H1 (cell line): ENCODE data around the gene JUP. TPM values are rescaled to one million over a fixed set of nuclear protein-coding genes. Genes with fewer than 3 reads are reported as not detected.

Experiments used
- CTCF ChIA-PET: fragments of 300-600 bp; sonication (Branson Sonifier 250); formaldehyde crosslinking; loops from one replicate; lab custom pipeline; 2021; ENCODE audit not compliant: partially characterized antibody; lab: Charles Lee
- POLR2A ChIA-PET: fragments of 300-600 bp; sonication (Branson Sonifier 250); formaldehyde crosslinking; loops from one replicate; lab custom pipeline; 2021; ENCODE audit warnings: inconsistent platforms; ENCODE audit not compliant: partially characterized antibody; lab: Charles Lee
- DNase-seq, 2 experiments: peaks; one replicate each; pipeline versions ENCODE4 v3.0.0 to v3.0.0-alpha.2; 2010 to 2022; ENCODE audit warnings: low spot score in 2 of 2, low read depth in 1 of 2, mixed read lengths in 1 of 2
- FAIRE-seq: peaks from 2 replicates; lab custom pipeline; 2011; peaks lifted over from hg19 to GRCh38; lab: Jason Lieb, UNC
- H2AFZ ChIP-seq: 2 replicates; pipeline ENCODE4 v1.8.1; 2012; ENCODE audit warnings: low read length, inconsistent platforms
- H2AK5ac ChIP-seq: 2 replicates; pipeline ENCODE4 v1.6.1; 2013; ENCODE audit warnings: low read depth, low read length
- H2BK120ac ChIP-seq: replicated peaks from 2 replicates; pipeline ENCODE3; 2013; ENCODE audit warnings: low read depth, low read length, inconsistent platforms
- H2BK12ac ChIP-seq: 2 replicates; pipeline ENCODE4 v1.6.1; 2013; ENCODE audit warnings: low read depth, low read length
- H2BK15ac ChIP-seq: 2 replicates; pipeline ENCODE4 v1.6.1; 2013; ENCODE audit warnings: low read length
- H2BK20ac ChIP-seq: 2 replicates; pipeline ENCODE4 v1.6.1; 2013; ENCODE audit warnings: low read length
- H2BK5ac ChIP-seq: 2 replicates; pipeline ENCODE4 v1.6.1; 2013; ENCODE audit warnings: low read depth, low read length
- H3K14ac ChIP-seq: 2 replicates; pipeline ENCODE4 v1.6.1; 2013; ENCODE audit warnings: inconsistent platforms; ENCODE audit not compliant: insufficient read length
- H3K18ac ChIP-seq: 2 replicates; pipeline ENCODE4 v1.6.1; 2013; ENCODE audit warnings: low read length; ENCODE audit errors: extremely low read depth
- H3K23ac ChIP-seq: 2 replicates; pipeline ENCODE4 v1.6.1; 2013; ENCODE audit warnings: inconsistent platforms; ENCODE audit not compliant: insufficient read length
- H3K23me2 ChIP-seq: 2 replicates; pipeline ENCODE4 v1.6.1; 2013; ENCODE audit warnings: low read depth, low read length
- H3K27ac ChIP-seq: 2 replicates; pipeline ENCODE4 v1.6.1; 2011; ENCODE audit warnings: low read depth, low read length, inconsistent platforms
- H3K27me3 ChIP-seq, 4 experiments: replicated peaks in 1 of 4; 1 replicate in 1 of 4; 2 replicates in 3 of 4; pipeline versions ENCODE4 v1.6.1 to v1.8.1; 2011 to 2013; ENCODE audit warnings: low read length in 3 of 4, mild to moderate bottlenecking in 3 of 4, inconsistent platforms in 2 of 4, mixed read lengths in 2 of 4, moderate library complexity in 1 of 4; ENCODE audit not compliant: control insufficient read depth in 3 of 4, insufficient read depth in 3 of 4; ENCODE audit errors: extremely low read depth in 1 of 4
- H3K36me3 ChIP-seq, 4 experiments: 2 replicates each; pipeline versions ENCODE4 v1.6.1 to v1.8.1; 2011 to 2013; ENCODE audit warnings: mild to moderate bottlenecking in 4 of 4, low read length in 3 of 4, moderate library complexity in 2 of 4, control low read depth in 1 of 4, inconsistent platforms in 1 of 4; ENCODE audit not compliant: insufficient read depth in 4 of 4, control insufficient read depth in 2 of 4
- H3K4ac ChIP-seq: replicated peaks from 2 replicates; pipeline ENCODE3; 2013; ENCODE audit warnings: low read length, low read depth, mixed read lengths, inconsistent platforms; ENCODE audit not compliant: insufficient read length
- H3K4me1 ChIP-seq, 4 experiments: replicated peaks in 1 of 4; 1 replicate in 1 of 4; 2 replicates in 3 of 4; pipeline versions ENCODE4 v1.6.1 to v1.8.1; 2011 to 2013; ENCODE audit warnings: low read length in 3 of 4, inconsistent platforms in 2 of 4, mixed read lengths in 1 of 4; ENCODE audit not compliant: insufficient read depth in 4 of 4, control insufficient read depth in 3 of 4
- H3K4me2 ChIP-seq, 2 experiments: 2 replicates each; pipeline versions ENCODE4 v1.6.1 to v1.8.1; 2011 to 2013; ENCODE audit warnings: low read depth in 2 of 2, low read length in 2 of 2, control low read depth in 1 of 2, inconsistent platforms in 1 of 2, mild to moderate bottlenecking in 1 of 2; ENCODE audit not compliant: insufficient read depth in 1 of 2
- H3K4me3 ChIP-seq, 4 experiments: fragments of 200-600, 300-600 bp in 1 of 4; sonication (generic), shearing (Covaris generic), sonication (Bioruptor Twin) in 1 of 4; 2 replicates each; pipeline versions ENCODE4 v1.5.1 to v1.8.1; 2011 to 2016; ENCODE audit warnings: low read length in 4 of 4, low read depth in 3 of 4, control low read depth in 2 of 4, inconsistent platforms in 2 of 4, mild to moderate bottlenecking in 2 of 4, mixed read lengths in 1 of 4, moderate library complexity in 1 of 4; ENCODE audit not compliant: insufficient read depth in 2 of 4; ENCODE audit errors: extremely low read depth in 1 of 4
- H3K56ac ChIP-seq: replicated peaks from 2 replicates; pipeline ENCODE3; 2013; ENCODE audit warnings: low read depth, mild to moderate bottlenecking, mixed read lengths, low read length, inconsistent platforms; ENCODE audit not compliant: insufficient read length
- H3K79me1 ChIP-seq: 2 replicates; pipeline ENCODE4 v1.6.1; 2013; ENCODE audit warnings: low read depth, low read length, control low read depth
- H3K79me2 ChIP-seq, 2 experiments: 2 replicates each; pipeline versions ENCODE4 v1.6.1 to v1.8.1; 2012 to 2013; ENCODE audit warnings: low read length in 2 of 2, mild to moderate bottlenecking in 2 of 2, inconsistent platforms in 1 of 2; ENCODE audit not compliant: insufficient read depth in 2 of 2, control insufficient read depth in 1 of 2
- H3K9ac ChIP-seq, 4 experiments: replicated peaks in 1 of 4; 1 replicate in 1 of 4; 2 replicates in 3 of 4; pipeline versions ENCODE4 v1.6.1 to v1.8.1; 2011 to 2013; ENCODE audit warnings: low read depth in 3 of 4, low read length in 3 of 4, control low read depth in 2 of 4, mild to moderate bottlenecking in 2 of 4, moderate library complexity in 2 of 4, inconsistent platforms in 1 of 4; ENCODE audit errors: extremely low read depth in 1 of 4
- H3K9me3 ChIP-seq, 2 experiments: 2 replicates each; pipeline versions ENCODE4 v1.6.1 to v1.8.1; 2012 to 2013; ENCODE audit warnings: mild to moderate bottlenecking in 2 of 2, moderate library complexity in 2 of 2, control low read depth in 1 of 2, inconsistent platforms in 1 of 2, low read depth in 1 of 2, low read length in 1 of 2, mixed read lengths in 1 of 2; ENCODE audit not compliant: insufficient read depth in 2 of 2
- H4K20me1 ChIP-seq, 2 experiments: replicated peaks in 1 of 2; 2 replicates each; pipeline versions ENCODE3 to v1.8.1; 2011 to 2013; ENCODE audit warnings: inconsistent platforms in 2 of 2, low read length in 2 of 2, mild to moderate bottlenecking in 1 of 2; ENCODE audit not compliant: insufficient read depth in 2 of 2, control insufficient read depth in 1 of 2
- H4K5ac ChIP-seq: 2 replicates; pipeline ENCODE4 v1.6.1; 2013; ENCODE audit warnings: low read length, low read depth, mixed read lengths, inconsistent platforms; ENCODE audit not compliant: insufficient read length
- H4K8ac ChIP-seq: 2 replicates; pipeline ENCODE4 v1.8.0; 2013; ENCODE audit warnings: mild to moderate bottlenecking, moderate library complexity, low read length, inconsistent platforms; ENCODE audit not compliant: insufficient read depth; ENCODE audit errors: extremely low read depth
- H4K91ac ChIP-seq: replicated peaks from 2 replicates; pipeline ENCODE3; 2013; ENCODE audit warnings: low read length, mixed read lengths, inconsistent platforms; ENCODE audit not compliant: insufficient read length
- ATF3 ChIP-seq: IDR thresholded peaks from 2 replicates; pipeline ENCODE4 v1.6.1; 2011; ENCODE audit warnings: low read depth, mild to moderate bottlenecking, low read length; ENCODE audit not compliant: insufficient read depth
- BACH1 ChIP-seq: IDR thresholded peaks from 2 replicates; pipeline ENCODE4 v1.6.1; 2012; ENCODE audit warnings: low read length, improper control_type of control experiment
- CREB1 ChIP-seq: IDR thresholded peaks from 2 replicates; pipeline ENCODE4 v1.6.1; 2012; ENCODE audit warnings: inconsistent platforms
- GTF2F1 ChIP-seq: IDR thresholded peaks from 2 replicates; pipeline ENCODE4 v1.6.1; 2012; ENCODE audit warnings: low read depth, low read length, improper control_type of control experiment, borderline replicate concordance
- KDM1A ChIP-seq: fragments of 200-600, 300-600 bp; sonication (generic); IDR thresholded peaks from 2 replicates; pipeline ENCODE4 v1.7.1; 2016; ENCODE audit warnings: mild to moderate bottlenecking, low read length, borderline replicate concordance
- MAX ChIP-seq: IDR thresholded peaks from 2 replicates; pipeline ENCODE4 v1.6.1; 2012; ENCODE audit warnings: inconsistent platforms
- POLR2AphosphoS5 ChIP-seq: IDR thresholded peaks from 2 replicates; pipeline ENCODE4 v1.6.1; 2011; ENCODE audit warnings: low read depth, low read length
- RAD21 ChIP-seq, 2 experiments: IDR thresholded peaks in 1 of 2; conservative IDR thresholded peaks in 1 of 2; 2 replicates each; pipeline ENCODE4 v1.6.1; 2011; ENCODE audit warnings: low read depth in 2 of 2, low read length in 2 of 2, improper control_type of control experiment in 1 of 2, inconsistent platforms in 1 of 2, mild to moderate bottlenecking in 1 of 2, moderate library complexity in 1 of 2
- SAP30 ChIP-seq: fragments of 300-600 bp; sonication (generic); IDR thresholded peaks from 2 replicates; pipeline ENCODE4 v1.7.1; 2012; ENCODE audit warnings: low read length, moderate library complexity, mild to moderate bottlenecking, inconsistent platforms; ENCODE audit not compliant: insufficient read depth, insufficient replicate concordance
- SIX5 ChIP-seq: IDR thresholded peaks from 2 replicates; pipeline ENCODE4 v1.6.1; 2011; ENCODE audit warnings: mild to moderate bottlenecking, low read depth, low read length
- TCF12 ChIP-seq: IDR thresholded peaks from 2 replicates; pipeline ENCODE4 v1.6.1; 2011; ENCODE audit warnings: low read depth, mild to moderate bottlenecking, low read length
- WGBS, 2 experiments: shearing (Covaris generic) in 1 of 2; methylation state at CpG; one replicate each; pipeline versions ENCODE4 v1.1.6 to v1.1.7; 2013 to 2015; ENCODE audit warnings: low lambda C conversion rate in 2 of 2, mixed read lengths in 2 of 2, inconsistent platforms in 1 of 2, low coverage in 1 of 2, missing lambda C conversion rate in 1 of 2; ENCODE audit not compliant: insufficient replicate concordance in 2 of 2, insufficient coverage in 1 of 2, insufficient read length in 1 of 2; ENCODE audit errors: extremely low coverage in 1 of 2, missing lambda C conversion rate in 1 of 2; 5-methylcytosine and 5-hydroxymethylcytosine counted together
- polyA plus RNA-seq, 7 experiments: library from polyadenylated mRNA; depleted of rRNA in 3 of 7; stranded (reverse) in 5 of 7; unstranded in 2 of 7; fragments of >200 nt in 5 of 7; fragments of 200-250 nt in 2 of 7; gene quantifications; 1 replicate in 5 of 7; 2 replicates in 1 of 7; 4 replicates in 1 of 7; pipeline versions ENCODE4 v1.2.1 to v1.2.3, GENCODE V29; 2011 to 2013; ENCODE audit warnings: missing spikeins in 2 of 7, mixed read lengths in 2 of 7
- total RNA-seq: library from RNA; stranded (reverse); fragmentation: NEBNext Ultra II Directional; extraction: Animal tissue kit (Norgen Biotek cat#: 25700); gene quantifications from 2 replicates; pipeline ENCODE4 v1.2.1, GENCODE V29; 2021

Gene JUP
- total and polyA plus RNA-seq, 2 of the 8 experiments (the other 6 are each of a cell fraction or from before 2014, with no cell fraction given), result 62.8 to 102 TPM

- 100% methylated on average over 8 of the region's 9 CpGs; no CpG with 5 or more reads in 1 of the 2 experiments for WGBS, 2 experiments
- TF ChIP-seq KDM1A (no peak), SIX5 (no peak), SAP30 (no peak), BACH1 (no peak), GTF2F1 (no peak), ATF3 (no peak), TCF12 (no peak), MAX (no peak), RAD21 (IDR thresholded peaks at IDR 0.05 in 1 of 2, conservative IDR thresholded peaks at IDR 0.05 in 1 of 2; ENCODE audit: low read depth in 2 of 2, low read length in 2 of 2) (no peak), CREB1 (no peak), POLR2AphosphoS5 (no peak)
These were observed 27.9 kb downstream of the JUP start for GRCh38 chr17:41758601-41759000.

More at GRCh38 chr17:41758601-41759000, 27.9 kb downstream of the JUP start:
- peaks cover 5 to 17% of the 10 kb centered on the region in 2 experiments for H4K20me1 ChIP-seq
- H2BK120ac ChIP-seq, result no peak overlapping the region
- H3K79me1 ChIP-seq, result 0 out of 2 replicates have a peak, but pooled peaks cover 2% of the 10 kb centered on the region
- H3K9ac ChIP-seq, result no peak overlapping the region
- no peak overlapping the region for H4K8ac ChIP-seq
- no peak overlapping the region for H3K18ac ChIP-seq
- no peak overlapping the region for H4K91ac ChIP-seq
- FAIRE-seq, result no peak
- POLR2A ChIA-PET, result interaction anchor here (1.3 to 1.8 kb wide), 2 partner anchors 16 to 70 kb away, joined by 3 read pairs; partner anchors contain the start of gene EIF1
- no peak overlapping the region for H2BK15ac ChIP-seq
- no peak overlapping the region for H3K4me3 ChIP-seq
- peaks cover 29 to 65% (median 48%) of the 10 kb centered on the region in 4 experiments; a peak in 7 of 8 replicates for H3K36me3 ChIP-seq
- no peak overlapping the region for H2BK20ac ChIP-seq
- H2AFZ ChIP-seq, result no peak overlapping the region
- H3K9me3 ChIP-seq, result no peaks in the 10 kb centered on the region
- H3K79me2 ChIP-seq, result no peaks in the 10 kb centered on the region
- no peak overlapping the region for H3K4me2 ChIP-seq
- H2BK12ac ChIP-seq, result no peak overlapping the region
- no peak overlapping the region for H3K56ac ChIP-seq
- CTCF ChIA-PET, result interaction anchor here (1.2 to 2.5 kb wide), 5 partner anchors 10 to 201 kb away, joined by 3 to 8 read pairs (median 3); partner anchors contain the start of genes JUP and P3H4
- H3K4ac ChIP-seq, result no peak overlapping the region
- H3K4me1 ChIP-seq, result no peaks in the 10 kb centered on the region
- no peak overlapping the region for H2BK5ac ChIP-seq
- DNase-seq, result no peak
- H3K27me3 ChIP-seq, result no peaks in the 10 kb centered on the region
- no peak overlapping the region for H3K27ac ChIP-seq
- no peaks in the 10 kb centered on the region; the same call in 1 of the 2 replicates for H3K23me2 ChIP-seq
- no peak overlapping the region for H3K23ac ChIP-seq
- H3K14ac ChIP-seq, result no peak overlapping the region
- H4K5ac ChIP-seq, result no peak overlapping the region
- H2AK5ac ChIP-seq, result no peak overlapping the region
